ENCODE measurements around the gene SRSF8.
"Not testable (repeated sequence)": the region's sequence is repeated elsewhere in the genome, so short reads cannot be mapped to it uniquely, and the experiment has no call there.

Gene SRSF8

GRCh38 chr11:95108159-95108611 is 41.5 kb downstream of the SRSF8 start:
- TF ChIP-seq, protein P1, sequence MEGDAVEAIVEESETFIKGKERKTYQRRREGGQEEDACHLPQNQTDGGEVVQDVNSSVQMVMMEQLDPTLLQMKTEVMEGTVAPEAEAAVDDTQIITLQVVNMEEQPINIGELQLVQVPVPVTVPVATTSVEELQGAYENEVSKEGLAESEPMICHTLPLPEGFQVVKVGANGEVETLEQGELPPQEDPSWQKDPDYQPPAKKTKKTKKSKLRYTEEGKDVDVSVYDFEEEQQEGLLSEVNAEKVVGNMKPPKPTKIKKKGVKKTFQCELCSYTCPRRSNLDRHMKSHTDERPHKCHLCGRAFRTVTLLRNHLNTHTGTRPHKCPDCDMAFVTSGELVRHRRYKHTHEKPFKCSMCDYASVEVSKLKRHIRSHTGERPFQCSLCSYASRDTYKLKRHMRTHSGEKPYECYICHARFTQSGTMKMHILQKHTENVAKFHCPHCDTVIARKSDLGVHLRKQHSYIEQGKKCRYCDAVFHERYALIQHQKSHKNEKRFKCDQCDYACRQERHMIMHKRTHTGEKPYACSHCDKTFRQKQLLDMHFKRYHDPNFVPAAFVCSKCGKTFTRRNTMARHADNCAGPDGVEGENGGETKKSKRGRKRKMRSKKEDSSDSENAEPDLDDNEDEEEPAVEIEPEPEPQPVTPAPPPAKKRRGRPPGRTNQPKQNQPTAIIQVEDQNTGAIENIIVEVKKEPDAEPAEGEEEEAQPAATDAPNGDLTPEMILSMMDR (conservative IDR thresholded peaks at IDR 0.05; ENCODE audit: control insufficient read depth, insufficient read depth, low read depth, low read length) = no peak
- H3K4me3 ChIP-seq (ENCODE audit: control insufficient read depth, low read depth, low read length) = peak overlapping the region; percentile 13
- peak; percentile 82 for DNase-seq (ENCODE audit: low read depth)

- TF ChIP-seq, protein P1 (conservative IDR thresholded peaks at IDR 0.05; ENCODE audit: control insufficient read depth, insufficient read depth, low read depth, low read length) = no peak
- no peak overlapping the region for H3K4me3 ChIP-seq (ENCODE audit: control insufficient read depth, low read depth, low read length)
- DNase-seq (ENCODE audit: low read depth) = peak; percentile 66
These were observed 42.2 kb downstream of the SRSF8 start for GRCh38 chr11:95108671-95109551.

DNA sequence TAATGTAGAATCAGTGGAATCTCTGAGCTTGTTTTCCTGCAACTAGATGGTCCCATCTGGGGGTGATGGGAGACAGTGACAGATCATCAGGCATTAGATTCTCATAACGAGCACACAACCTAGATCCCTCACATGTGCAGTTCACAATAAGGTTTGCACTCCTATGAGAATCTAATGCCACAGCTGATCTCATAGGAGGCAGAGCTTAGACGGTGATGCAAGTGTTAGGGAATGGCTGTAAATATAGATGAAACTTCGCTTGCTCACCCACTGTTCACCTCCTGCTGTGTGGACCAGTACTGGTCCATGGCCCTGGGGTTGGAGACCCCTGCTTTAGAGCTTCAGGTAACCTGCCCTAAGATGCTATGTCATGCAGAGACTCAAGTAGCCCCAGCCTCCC is 44.8 kb downstream of the SRSF8 start:
- H3K4me3 ChIP-seq (ENCODE audit: control insufficient read depth, low read depth, low read length); DNase-seq (ENCODE audit: low read depth): not testable (repeated sequence)

DNA sequence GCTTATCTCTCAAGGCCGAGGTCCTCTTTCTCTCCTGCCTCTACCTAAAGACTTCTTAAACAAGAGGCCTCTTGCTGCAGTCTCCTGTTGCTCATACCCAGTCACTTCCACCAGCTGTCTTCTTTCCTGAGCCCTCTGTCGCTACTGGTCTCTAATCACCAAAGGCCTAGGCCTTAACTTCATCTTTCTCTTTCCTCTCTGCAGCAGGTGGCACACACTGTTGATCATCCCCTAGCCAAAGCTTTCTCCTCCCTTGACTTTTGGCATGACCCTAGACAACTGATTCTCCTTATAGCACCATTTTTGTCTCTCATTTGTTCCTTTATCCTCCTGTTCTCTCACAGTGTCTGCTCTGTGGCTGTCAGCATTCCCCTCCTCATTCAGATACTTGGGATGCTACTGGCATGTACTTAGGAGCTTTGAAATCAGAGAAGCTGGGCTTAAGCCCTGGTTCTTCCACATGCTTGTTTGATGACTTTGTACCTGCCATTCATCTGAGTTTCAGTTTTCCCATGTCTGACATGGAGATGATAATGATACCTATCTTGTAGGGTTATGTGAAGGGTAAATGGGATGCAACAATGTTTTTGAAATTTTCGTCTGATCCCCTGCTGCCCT is 45.3 kb downstream of the SRSF8 start:
- H3K4me3 ChIP-seq (ENCODE audit: control insufficient read depth, low read depth, low read length) = no peak overlapping the region
- DNase-seq (ENCODE audit: low read depth) = no peak
- TF ChIP-seq, protein P1 (conservative IDR thresholded peaks at IDR 0.05; ENCODE audit: control insufficient read depth, insufficient read depth, low read depth, low read length) = no peak

DNA sequence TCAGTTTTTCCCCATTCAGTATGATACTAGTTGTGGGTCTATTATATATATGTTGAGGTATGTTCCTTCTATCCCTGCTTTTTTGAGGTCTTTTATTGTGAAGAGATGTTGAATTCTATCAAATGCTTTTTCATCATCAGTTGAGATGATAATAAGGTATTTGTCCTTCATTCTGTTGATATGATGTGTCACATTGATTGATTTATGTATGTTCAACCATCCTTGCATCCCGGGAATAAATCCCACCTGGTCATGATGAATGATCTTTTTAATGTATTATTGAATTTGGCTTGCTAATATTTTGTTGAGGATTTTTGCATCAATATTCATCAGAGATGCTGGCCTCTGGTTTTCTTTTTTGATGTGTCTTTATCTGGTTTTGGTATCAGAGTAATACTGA is 48.9 kb downstream of the SRSF8 start:
- no peak overlapping the region for H3K4me3 ChIP-seq (ENCODE audit: control insufficient read depth, low read depth, low read length)
- TF ChIP-seq, protein P1 (conservative IDR thresholded peaks at IDR 0.05; ENCODE audit: control insufficient read depth, insufficient read depth, low read depth, low read length) = no peak
- DNase-seq (ENCODE audit: low read depth) = no peak

GRCh38 chr11:95119361-95120060 is 52.8 kb downstream of the SRSF8 start:
- H3K4me3 ChIP-seq (ENCODE audit: control insufficient read depth, low read depth, low read length) = no peak overlapping the region
- no peak for DNase-seq (ENCODE audit: low read depth)
- TF ChIP-seq, protein P1 (conservative IDR thresholded peaks at IDR 0.05; ENCODE audit: control insufficient read depth, insufficient read depth, low read depth, low read length) = no peak
